Panc1 (cell line): ENCODE data around the gene PRKG1. TPM values are rescaled to one million over a fixed set of nuclear protein-coding genes. Genes with fewer than 3 reads are reported as not detected.

Experiments used
- ATAC-seq: fragments of 200-7000 bp; cut with Tn5 transposase; 2 replicates; pipeline ENCODE4 v1.9.1; 2020; ENCODE audit warnings: mild to moderate bottlenecking, moderate library complexity
- BruUV-seq: library from RNA; stranded (reverse); fragments of 400-500 nt; replicated peaks from 2 replicates; lab custom pipeline; 2021; lab: Mats Ljungman, UMichigan
- CTCF ChIA-PET: fragments of 300-600 bp; sonication (Branson Sonifier 250); formaldehyde crosslinking; loops from one replicate; lab custom pipeline; 2022; ENCODE audit warnings: antibody characterized with exemption; lab: Charles Lee
- POLR2A ChIA-PET: fragments of 300-600 bp; sonication (Branson Sonifier 250); formaldehyde crosslinking; loops from one replicate; lab custom pipeline; 2022; ENCODE audit warnings: antibody characterized with exemption; lab: Charles Lee
- DNase-seq: peaks from one replicate; pipeline ENCODE4 v3.0.0-alpha.2; 2010; ENCODE audit warnings: low read depth, low spot score
- H3K27ac ChIP-seq: 2 replicates; pipeline ENCODE4 v1.5.1; 2011; ENCODE audit warnings: mild to moderate bottlenecking, low read length, inconsistent platforms
- H3K27me3 ChIP-seq: fragments of 200-500 bp; sonication (Bioruptor generic); 2 replicates; pipeline ENCODE4 v1.6.0; 2014; ENCODE audit warnings: low read length, inconsistent platforms; ENCODE audit not compliant: control insufficient read depth, insufficient read depth
- H3K36me3 ChIP-seq: fragments of 200-500 bp; sonication (Bioruptor generic); 2 replicates; pipeline ENCODE4 v1.5.1; 2014; ENCODE audit warnings: inconsistent platforms, mild to moderate bottlenecking, low read length, moderate library complexity; ENCODE audit not compliant: control insufficient read depth, insufficient read depth
- H3K4me1 ChIP-seq: 2 replicates; pipeline ENCODE4 v1.5.1; 2011; ENCODE audit warnings: inconsistent platforms, mild to moderate bottlenecking, low read length, moderate library complexity; ENCODE audit not compliant: control insufficient read depth, insufficient read depth
- H3K4me3 ChIP-seq, 2 experiments: 2 replicates each; pipeline ENCODE4 v1.5.1; 2011 to 2012; ENCODE audit warnings: low read depth in 2 of 2, low read length in 2 of 2, mild to moderate bottlenecking in 2 of 2, inconsistent platforms in 1 of 2, moderate library complexity in 1 of 2
- H3K9me3 ChIP-seq: fragments of 200-500 bp; sonication (Bioruptor generic); 2 replicates; pipeline ENCODE4 v1.5.1; 2014; ENCODE audit warnings: low read depth, mild to moderate bottlenecking, inconsistent platforms, low read length, moderate library complexity; ENCODE audit not compliant: control insufficient read depth, insufficient read depth
- CTCF ChIP-seq: fragments of 450-650 bp; IDR thresholded peaks from 2 replicates; pipeline ENCODE4 v1.5.1; 2017; ENCODE audit warnings: mild to moderate bottlenecking
- POLR2AphosphoS5 ChIP-seq: IDR thresholded peaks from 2 replicates; pipeline ENCODE4 v1.6.1; 2012; ENCODE audit warnings: mild to moderate bottlenecking, low read depth, low read length, moderate library complexity
- REST ChIP-seq, 2 experiments: IDR thresholded peaks; 2 replicates each; pipeline ENCODE4 v1.6.1; 2011 to 2012; ENCODE audit warnings: low read depth in 2 of 2, control low read depth in 1 of 2, low read length in 1 of 2, mild to moderate bottlenecking in 1 of 2, moderate library complexity in 1 of 2; ENCODE audit not compliant: insufficient read depth in 1 of 2
- SIN3A ChIP-seq: IDR thresholded peaks from 2 replicates; pipeline ENCODE4 v1.6.1; 2012; ENCODE audit warnings: low read depth, mild to moderate bottlenecking, low read length, moderate library complexity, borderline replicate concordance; ENCODE audit not compliant: insufficient read depth
- TCF7L2 ChIP-seq: IDR thresholded peaks from 2 replicates; pipeline ENCODE4 v1.6.1; 2011; ENCODE audit warnings: mild to moderate bottlenecking, low read depth, low read length, inconsistent platforms
- in situ Hi-C: cut with HindIII; loops from 2 replicates; pipeline ENCODE4 v1.10.0; 2016; ENCODE audit warnings: low sequenced_read_pairs, low pct_unique_long_range_greater_than_20kb
- intact Hi-C: fragments of 100-400 bp; cut with micrococcal nuclease; formaldehyde crosslinking; loops from one replicate; pipeline ENCODE4 v1.10.0; 2022; ENCODE audit not compliant: unreplicated experiment
- total RNA-seq: library from RNA; stranded (reverse); gene quantifications from one replicate; pipeline ENCODE4 v1.2.1, GENCODE V29; 2021; ENCODE audit not compliant: unreplicated experiment

The PRKG1 gene
- total RNA-seq, 1 experiment from 2014 or later: 0.92 TPM

- no peaks in the 10 kb centered on the region for H3K9me3 ChIP-seq
- in situ Hi-C loops: no loop called here
- H3K36me3 ChIP-seq: no peaks in the 10 kb centered on the region
- ATAC-seq (no peak), DNase-seq (no peak)
- CTCF ChIA-PET: no interaction called here
- H3K27ac ChIP-seq: no peak overlapping the region
- BruUV-seq: no TSS peak
- H3K4me3 ChIP-seq: no peak overlapping the region
- intact Hi-C loops: no loop called here
- TF ChIP-seq POLR2AphosphoS5: no peak
- TF ChIP-seq TCF7L2: no peak
- no peak for TF ChIP-seq SIN3A
- TF ChIP-seq REST (IDR thresholded peaks at IDR 0.05; ENCODE audit: insufficient read depth in 1 of 2, low read depth in 2 of 2, low read length in 1 of 2): no peak
- no peak for TF ChIP-seq CTCF
- no peaks in the 10 kb centered on the region for H3K4me1 ChIP-seq
- POLR2A ChIA-PET: interaction anchor here (0.7 kb wide), 1 partner anchor 13 kb away, joined by 3 read pairs; no protein-coding TSS in a partner anchor
- no peaks in the 10 kb centered on the region for H3K27me3 ChIP-seq
Measured at GRCh38 chr10:51129946-51130544, 55.8 kb downstream of the PRKG1 start.

- H3K4me3 ChIP-seq: no peak overlapping the region
- TF ChIP-seq CTCF (no peak), REST (IDR thresholded peaks at IDR 0.05; ENCODE audit: insufficient read depth in 1 of 2, low read depth in 2 of 2, low read length in 1 of 2) (no peak), POLR2AphosphoS5 (no peak), SIN3A (no peak), TCF7L2 (no peak)
- in situ Hi-C loops: no loop called here
- POLR2A ChIA-PET: no interaction called here
- H3K27ac ChIP-seq: no peak overlapping the region
- H3K4me1 ChIP-seq: no peaks in the 10 kb centered on the region
- H3K9me3 ChIP-seq: no peaks in the 10 kb centered on the region
- ATAC-seq: no peak
- no TSS peak for BruUV-seq
- no peaks in the 10 kb centered on the region; the same call in 1 of the 2 replicates for H3K36me3 ChIP-seq
- CTCF ChIA-PET: no interaction called here
- intact Hi-C loops: no loop called here
- H3K27me3 ChIP-seq: no peaks in the 10 kb centered on the region
- DNase-seq: no peak
Measured at GRCh38 chr10:51137756-51138529, 63.7 kb downstream of the PRKG1 start.
